Stimulated activated CD8-positive, alpha-beta memory T cell treated with anti-CD3 and anti-CD28 coated beads, Interleukin-2, amount 100 ng/mL, for 1 hour (primary cell): ENCODE measurements around the gene IRF2BP1.

Experiments used
- DNase-seq, 2 donors: peaks; one replicate each; pipeline ENCODE4 v3.0.0-alpha.2; 2020; ENCODE audit warnings: low read depth in 2 of 2

IRF2BP1 gene

DNA sequence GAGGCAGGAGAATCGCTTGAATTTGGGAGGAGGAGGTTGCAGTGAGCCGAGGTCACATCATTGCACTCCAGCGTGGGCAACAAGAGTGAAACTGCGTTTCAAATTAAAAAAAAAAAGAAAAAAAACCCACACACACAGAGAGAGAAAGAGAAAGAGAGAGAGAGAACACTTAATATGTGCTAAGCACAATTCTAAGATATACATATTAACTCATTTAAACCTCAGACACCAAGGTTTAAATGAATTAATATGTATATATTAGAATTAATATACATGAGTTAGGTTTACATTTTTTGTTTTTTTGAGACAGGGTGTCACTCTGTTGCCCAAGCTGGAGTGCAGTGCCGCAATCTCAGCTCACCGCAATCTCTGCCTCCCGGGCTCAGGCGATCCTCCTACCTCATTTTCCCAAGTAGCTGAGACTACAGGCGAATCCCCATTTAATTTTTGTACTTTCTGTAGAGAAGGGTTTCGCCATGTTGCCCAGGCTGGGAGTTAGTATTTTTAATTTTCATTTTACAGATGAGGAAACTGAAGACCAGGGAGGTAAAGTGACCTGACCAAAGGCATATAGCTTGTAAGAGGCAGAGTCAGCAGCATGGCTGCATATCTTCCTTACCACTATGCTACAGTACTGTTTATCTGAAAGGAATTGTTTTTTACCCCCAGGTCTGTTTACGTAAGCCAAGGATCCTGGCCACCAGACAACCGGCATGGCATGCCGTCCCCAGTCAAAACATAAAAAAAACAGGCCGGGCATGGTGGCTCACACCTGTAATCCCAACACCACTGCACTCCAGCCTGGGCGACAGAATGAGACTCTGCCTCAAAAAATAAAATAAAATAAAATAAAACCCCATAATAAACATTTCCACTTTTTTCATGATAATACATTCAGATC lies 25.3 kb downstream of the IRF2BP1 start:
- DNase-seq = no peak

DNA sequence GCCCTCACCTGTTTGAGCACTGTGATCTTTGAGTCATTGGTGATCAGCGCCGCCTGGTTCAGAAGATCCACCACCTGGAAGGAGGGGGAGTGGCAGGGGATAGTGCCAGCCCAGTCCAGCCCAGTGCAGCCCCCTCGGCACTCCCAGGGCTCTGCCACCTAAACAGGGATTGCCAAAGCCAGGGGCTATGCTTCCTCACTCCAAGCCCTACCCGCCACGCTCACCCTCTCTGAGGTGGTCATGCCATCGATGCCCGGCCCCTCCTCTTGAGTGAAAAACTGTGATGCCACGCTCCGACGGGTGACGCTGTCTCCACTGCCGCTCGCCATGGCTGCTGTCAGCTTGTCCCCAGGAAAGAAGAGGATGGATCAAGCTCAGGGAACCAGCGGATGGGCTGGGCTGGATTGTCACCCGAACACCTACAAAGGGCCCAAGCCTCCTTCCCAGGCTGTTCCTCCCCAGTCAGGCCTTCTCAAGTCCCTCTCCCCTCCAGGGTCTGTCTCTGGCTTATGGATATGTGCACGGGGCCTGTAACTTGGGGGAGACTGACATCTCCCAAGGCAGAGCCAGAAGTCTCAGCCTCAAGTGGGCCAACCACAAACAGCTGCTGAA lies 31.7 kb downstream of the IRF2BP1 start:
- no peak for DNase-seq

DNA sequence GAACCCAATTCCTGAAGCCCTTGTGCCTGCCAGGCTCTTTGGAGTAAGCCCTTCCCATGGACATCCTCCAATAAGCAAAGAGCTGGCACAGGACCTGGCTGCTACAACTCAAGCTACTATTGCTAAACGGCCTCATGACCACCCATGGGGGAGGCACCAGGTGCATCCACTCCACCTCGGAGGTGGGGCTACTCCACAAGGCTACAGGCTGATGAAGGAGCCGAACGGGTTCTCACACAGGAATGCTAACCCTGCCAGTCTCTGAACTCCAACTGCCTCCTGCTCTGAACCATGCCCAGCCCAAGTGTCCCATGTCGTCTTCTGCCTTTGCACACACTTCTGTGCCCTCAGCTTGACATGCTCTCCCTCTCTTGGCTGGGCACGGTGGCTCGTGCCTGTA lies 33.0 kb downstream of the IRF2BP1 start:
- DNase-seq = no peak

DNA sequence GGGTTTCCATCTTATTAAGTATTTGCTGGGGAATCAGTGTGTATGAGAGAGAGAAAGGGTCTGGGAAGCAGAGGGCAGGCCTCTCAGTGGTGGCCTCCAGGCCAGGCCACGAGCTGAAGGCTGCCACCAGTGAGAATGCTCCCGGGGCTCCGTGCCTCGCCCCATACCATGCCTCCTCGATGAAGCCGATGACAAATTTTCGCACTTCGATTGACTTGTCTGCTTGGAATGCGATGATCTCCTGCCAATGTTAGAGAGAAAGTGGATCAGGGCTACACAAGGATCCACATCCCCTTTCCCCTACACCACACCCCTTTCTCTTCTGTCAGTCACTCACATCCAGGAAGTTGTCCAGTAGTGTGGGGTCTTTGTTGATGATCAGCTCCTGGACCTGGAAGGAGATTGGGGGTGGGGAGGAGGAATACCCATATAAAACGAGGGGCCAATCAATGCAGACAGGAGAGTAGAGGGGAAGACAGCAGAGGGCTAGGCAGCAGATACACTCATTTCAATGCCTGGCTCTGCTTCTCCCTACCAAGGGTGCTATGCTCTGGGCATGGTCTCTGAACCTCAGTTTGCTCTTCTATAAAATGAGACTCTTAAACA lies 33.7 kb downstream of the IRF2BP1 start:
- DNase-seq = no peak

DNA sequence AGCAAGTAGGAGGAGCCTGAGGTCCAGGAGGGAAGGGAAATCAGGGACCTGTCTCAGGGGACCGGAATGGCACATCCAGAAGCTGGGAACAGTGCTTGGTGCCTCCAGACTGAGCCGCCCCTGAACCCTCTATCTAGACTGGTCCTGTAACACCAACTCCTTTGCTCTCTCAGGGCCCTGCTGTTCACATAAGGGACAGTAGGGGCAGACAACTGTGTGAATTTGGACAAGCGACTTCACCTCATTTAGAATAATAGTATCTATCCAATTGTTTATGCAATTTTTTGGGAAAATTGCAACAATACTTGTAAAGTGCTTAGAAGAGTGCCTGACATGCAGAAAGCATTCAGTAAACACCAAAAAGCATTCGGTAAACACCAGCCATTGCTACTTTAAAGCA lies 37.0 kb downstream of the IRF2BP1 start:
- no peak for DNase-seq

DNA sequence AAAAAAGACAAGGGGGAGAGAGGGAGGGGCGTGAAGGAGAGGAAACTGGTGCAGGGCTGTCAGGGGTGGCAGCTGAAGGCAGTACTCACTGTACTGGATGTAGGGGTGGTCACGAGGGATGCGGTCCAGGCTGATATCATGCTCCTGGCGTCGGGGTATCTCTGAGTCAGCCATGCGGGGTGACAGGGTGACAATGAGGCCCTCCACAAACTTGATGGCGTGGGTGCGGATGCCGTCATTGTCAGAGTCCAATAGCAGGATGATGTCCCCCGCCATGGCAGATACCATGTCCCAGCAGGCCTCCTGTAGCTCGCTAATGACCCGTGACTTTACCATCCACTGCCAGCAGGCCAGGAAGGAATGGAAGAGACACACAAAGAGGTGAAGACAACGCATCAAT lies 38.3 kb downstream of the IRF2BP1 start:
- DNase-seq = no peak

DNA sequence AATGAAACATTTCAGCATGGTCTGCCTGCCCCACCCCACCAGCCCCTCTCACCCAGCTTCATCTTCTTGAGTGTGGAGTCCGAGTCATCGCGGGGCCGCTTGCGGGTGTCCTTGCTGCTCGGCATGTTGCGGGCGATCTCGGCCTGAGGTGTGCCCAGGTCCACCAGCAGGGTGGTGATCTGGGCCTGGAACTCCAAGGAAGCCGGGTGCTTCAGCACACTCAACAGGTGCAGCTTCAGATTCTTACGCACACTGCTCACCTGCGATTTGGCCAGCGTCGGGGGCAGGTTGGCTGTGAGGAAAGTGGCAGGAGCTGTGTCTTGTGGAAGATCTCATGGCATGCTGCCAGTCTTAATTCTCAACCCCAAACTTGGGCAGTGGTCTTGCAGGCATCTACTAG lies 43.7 kb downstream of the IRF2BP1 start:
- no peak for DNase-seq

DNA sequence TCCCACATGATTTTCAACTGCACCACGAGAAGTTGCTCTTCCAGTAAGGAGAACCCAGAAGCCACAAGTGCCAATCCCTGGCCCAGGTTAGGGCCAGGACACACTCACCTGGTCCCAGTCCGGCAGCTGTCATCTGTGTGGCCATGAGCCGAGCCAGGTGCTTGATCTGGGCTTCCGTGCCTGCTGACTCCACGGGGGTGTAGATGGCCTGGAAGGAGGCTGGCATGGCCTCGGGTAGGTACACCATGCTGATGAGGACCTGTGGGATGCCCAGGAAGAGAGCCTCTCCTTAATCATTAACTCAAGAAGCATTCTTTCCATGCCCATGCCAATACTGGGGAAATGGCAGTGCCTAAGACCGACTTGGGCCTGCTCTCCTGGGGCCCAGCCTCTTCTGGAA lies 51.0 kb downstream of the IRF2BP1 start:
- DNase-seq = no peak
